ENCODE results near the gene SH3PXD2A.
A peak's percentile ranks its signal among the peaks of the same experiment; 100 is the strongest.
"Not testable (repeated sequence)": the region's sequence is repeated elsewhere in the genome, so short reads cannot be mapped to it uniquely, and the experiment has no call there.

Gene SH3PXD2A

GRCh38 chr10:103671126-103671895 lies 184.1 kb downstream of the SH3PXD2A start:
- DNase-seq (ENCODE audit: extremely low read depth in 1 of 2, low read depth in 1 of 2): no peak

DNA sequence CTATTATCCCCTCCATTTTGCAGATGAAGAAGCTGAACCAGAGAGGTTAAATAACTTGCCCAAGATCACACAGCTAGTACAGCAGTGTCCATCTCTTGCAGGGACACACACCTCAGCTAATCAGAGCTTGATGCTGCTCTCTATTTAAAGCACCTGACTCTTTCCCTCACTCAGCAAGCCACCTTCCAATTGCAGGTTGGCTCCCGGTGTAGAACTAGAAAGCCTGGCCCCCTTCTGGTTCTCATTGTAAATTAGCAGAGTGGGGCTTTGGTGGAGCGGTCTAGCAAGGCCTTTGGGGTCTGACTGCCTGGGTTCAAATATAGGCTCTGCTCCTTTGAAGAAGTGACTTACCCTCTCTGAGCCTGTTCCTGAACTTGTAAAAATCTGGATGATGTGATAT lies 185.4 kb downstream of the SH3PXD2A start:
- DNase-seq (ENCODE audit: extremely low read depth in 1 of 2, low read depth in 1 of 2): no peak

- DNase-seq (ENCODE audit: extremely low read depth in 1 of 2, low read depth in 1 of 2): no peak
Observed at GRCh38 chr10:103669243-103669929, 186.0 kb downstream of the SH3PXD2A start.

DNA sequence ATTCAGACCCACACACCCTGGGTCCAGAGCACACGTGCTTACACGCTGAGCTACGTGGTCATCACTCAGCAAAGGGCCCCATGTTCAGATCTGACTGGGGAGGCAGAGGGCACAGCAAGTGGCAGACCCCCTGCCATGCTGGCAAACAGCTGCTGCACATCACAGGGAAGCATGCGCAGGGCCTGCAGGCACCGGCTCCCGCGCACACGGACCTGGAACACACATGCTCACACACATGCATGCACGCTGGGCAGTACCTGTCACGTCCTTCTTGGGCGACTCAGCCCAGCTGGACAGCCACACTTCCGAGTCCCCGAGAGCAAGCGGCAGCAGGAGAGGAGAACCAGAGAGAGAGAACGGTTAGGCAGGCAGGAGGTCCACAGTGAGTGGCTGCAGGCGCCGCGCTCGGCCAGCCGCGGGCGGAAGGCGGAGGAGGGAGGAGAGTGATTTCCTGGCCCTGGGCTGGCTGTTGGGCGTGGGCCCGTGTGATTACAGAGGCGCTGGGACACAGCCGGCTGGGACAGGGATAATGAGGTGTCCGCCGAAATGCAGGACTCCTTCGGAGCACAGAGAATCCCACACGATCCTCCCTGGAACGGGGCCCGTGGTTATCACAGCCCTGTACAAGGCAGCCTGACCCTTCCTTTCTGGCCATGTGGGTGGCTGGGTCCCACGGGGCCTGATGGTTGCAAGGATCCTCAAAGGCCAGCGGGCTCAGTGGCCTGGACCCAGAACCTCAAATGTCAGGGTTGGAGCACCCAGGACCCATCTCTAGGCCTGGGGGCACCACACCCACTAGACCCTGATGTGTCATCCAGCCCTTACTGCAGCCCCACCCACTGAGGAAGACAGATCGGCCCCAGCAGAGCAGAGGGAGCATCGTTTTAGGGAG lies 186.8 kb downstream of the SH3PXD2A start:
- no peak for DNase-seq (ENCODE audit: extremely low read depth in 1 of 2, low read depth in 1 of 2)

GRCh38 chr10:103667356-103667755 lies 188.0 kb downstream of the SH3PXD2A start:
- DNase-seq (ENCODE audit: extremely low read depth in 1 of 2, low read depth in 1 of 2): no peak

GRCh38 chr10:103666762-103667150 lies 188.6 kb downstream of the SH3PXD2A start:
- no peak for DNase-seq (ENCODE audit: extremely low read depth in 1 of 2, low read depth in 1 of 2)

DNA sequence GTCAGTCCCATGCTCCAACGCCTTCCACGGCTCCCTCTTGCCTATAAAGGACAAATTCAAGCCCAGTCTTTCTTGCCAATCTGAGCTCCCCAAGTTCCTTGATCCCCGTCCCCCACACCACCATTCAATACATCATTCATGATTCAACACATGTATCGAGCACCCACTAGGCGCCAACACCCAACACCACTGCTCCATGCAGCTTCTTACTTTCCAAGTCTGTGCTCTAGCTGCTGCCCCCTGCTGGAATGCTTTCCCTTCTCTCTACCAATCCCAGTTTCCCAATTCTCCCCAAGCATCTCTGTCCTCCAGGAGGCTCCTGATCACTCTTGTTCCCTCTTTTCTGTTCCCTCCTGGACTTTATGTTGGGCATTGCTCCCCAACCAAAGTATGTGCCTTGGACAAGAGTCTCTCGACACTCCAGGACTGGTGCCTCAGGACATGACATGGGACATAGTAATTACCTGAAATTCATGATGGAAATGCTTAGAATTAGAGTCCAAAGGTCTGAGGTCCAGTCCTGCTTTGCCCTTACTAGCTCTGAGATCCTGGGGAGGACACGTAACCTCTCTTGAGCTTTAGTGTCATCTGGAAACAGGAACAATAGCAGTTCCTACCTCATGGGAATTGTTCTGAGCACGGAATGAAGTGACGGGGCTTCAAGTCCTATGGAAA lies 189.2 kb downstream of the SH3PXD2A start:
- DNase-seq (ENCODE audit: extremely low read depth in 1 of 2, low read depth in 1 of 2): no peak

- DNase-seq (ENCODE audit: extremely low read depth in 1 of 2, low read depth in 1 of 2): no peak
Observed at GRCh38 chr10:103665162-103665889, 190.1 kb downstream of the SH3PXD2A start.

GRCh38 chr10:103663802-103664201 lies 191.6 kb downstream of the SH3PXD2A start:
- DNase-seq (ENCODE audit: extremely low read depth in 1 of 2, low read depth in 1 of 2): no peak

- DNase-seq (ENCODE audit: extremely low read depth in 1 of 2, low read depth in 1 of 2): no peak
Observed at GRCh38 chr10:103663236-103663635, 192.1 kb downstream of the SH3PXD2A start.

DNA sequence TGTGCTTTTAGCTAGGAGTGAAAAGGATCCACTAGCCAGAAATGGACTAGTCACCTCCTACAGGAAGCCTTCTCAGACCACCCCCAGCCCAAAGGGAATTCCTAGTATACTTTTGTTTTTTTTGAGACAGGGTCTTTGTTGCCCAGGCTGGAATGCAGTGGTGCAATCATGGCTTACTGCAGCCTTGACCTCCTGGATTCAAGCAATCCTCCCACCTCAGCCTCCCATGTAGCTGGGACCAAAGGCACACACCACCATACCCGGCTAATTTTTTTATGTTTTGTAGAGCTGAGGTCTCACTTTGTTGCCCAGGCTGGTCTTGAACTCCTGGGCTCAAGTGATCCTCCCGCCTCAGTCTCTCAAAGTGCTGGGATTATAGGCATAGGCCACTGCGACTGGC lies 192.7 kb downstream of the SH3PXD2A start:
- DNase-seq (ENCODE audit: extremely low read depth in 1 of 2, low read depth in 1 of 2): not testable (repeated sequence)

GRCh38 chr10:103661198-103661950 lies 194.0 kb downstream of the SH3PXD2A start:
- DNase-seq (ENCODE audit: extremely low read depth in 1 of 2, low read depth in 1 of 2): no peak

GRCh38 chr10:103660364-103661197 lies 194.8 kb downstream of the SH3PXD2A start:
- DNase-seq (ENCODE audit: extremely low read depth in 1 of 2, low read depth in 1 of 2): no peak

DNA sequence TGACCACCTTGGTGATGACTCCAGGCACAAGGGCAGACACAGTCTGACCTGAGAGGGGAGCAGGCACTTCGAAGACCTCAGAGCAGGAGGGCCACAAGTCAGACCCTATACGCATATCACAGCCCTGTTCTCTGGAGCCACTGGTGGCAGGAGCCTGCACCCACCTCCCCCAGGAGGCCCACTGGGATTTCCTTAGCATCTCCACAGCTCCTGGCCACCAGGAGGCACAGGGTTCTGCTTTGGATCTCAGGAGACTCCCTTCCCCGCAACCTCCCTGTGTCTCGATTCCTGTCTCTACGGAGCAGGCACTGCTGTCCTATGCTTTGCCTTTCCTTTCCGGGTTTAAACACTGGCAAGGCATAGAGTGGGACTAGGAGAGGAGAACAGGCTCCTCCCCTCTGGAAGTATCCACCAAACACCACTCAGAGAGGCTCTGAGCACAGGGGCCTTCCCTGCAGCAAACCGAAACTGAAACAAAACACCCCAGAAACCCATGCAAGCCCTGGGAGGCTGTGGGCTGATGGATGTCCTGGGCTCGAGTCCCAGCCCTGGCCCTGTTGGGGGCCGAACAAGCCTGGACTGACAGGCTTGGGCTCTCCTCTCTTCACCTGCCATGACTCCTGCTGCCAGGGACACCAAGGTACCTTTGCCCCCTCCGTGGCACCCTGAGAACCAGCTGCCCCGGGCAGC lies 195.6 kb downstream of the SH3PXD2A start:
- peak in 1 of 2 donors; percentile 43 for DNase-seq (ENCODE audit: extremely low read depth in 1 of 2, low read depth in 1 of 2)

DNA sequence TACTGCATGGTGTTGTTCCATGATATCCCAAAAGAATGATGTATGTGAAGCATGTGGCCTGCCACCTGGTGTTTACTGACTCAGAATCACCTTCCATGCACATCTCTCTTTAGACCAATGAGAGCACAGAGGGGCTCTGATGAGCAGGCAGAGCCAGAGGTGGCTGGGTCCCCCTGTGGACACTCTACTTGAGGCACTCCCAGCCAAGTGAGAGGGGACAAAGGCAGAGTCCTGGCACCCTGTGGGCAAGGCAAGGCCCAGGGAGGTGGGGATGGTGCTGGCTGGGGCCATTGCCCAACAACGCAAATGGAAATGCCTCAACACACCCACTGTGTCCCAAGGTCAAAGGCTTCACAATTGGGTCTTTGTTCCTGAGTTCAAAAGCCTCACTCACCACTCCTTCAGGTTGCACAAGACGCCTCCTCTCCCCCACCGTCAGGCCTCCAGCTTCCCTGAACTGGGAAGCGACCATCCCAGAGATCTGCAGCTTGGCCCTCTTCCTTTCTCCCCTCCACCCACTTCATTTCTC lies 197.3 kb downstream of the SH3PXD2A start:
- no peak for DNase-seq (ENCODE audit: extremely low read depth in 1 of 2, low read depth in 1 of 2)

DNA sequence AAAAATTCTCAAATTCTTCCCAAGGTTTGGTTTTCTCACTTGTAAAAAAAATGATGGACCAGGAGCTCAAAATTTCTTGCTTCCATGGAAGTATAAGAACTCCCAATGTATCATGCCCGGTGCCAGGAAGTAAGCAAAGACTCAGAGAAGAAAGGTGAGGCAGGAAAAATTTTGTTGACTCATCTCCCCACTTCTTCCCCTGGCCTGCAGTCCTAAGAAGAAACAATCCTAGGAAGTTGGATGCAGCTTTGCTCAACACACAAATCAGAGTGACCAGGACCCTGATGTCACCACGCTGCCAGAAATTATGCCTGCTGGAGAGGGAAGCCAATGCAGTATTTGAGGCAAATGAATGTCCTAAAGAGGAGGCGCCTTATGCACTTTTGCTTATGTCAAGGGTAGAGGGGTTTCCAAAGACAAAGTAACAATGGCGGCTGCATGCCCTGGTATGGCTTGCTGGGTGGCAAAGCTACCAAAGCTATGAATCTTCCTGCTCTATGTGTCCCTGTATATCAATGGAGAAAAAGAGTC lies 198.2 kb downstream of the SH3PXD2A start:
- no peak for DNase-seq (ENCODE audit: extremely low read depth in 1 of 2, low read depth in 1 of 2)

- DNase-seq (ENCODE audit: extremely low read depth in 1 of 2, low read depth in 1 of 2): no peak
Observed at GRCh38 chr10:103654925-103655324, 200.5 kb downstream of the SH3PXD2A start.
